Stimulated activated naive B cell treated with anti-CD40 and anti-IgM and Interleukin-4, amounts not matched to agents 10 μg/mL and 1 μg/mL and 100 μg/mL, for 72 hours (primary cell): Measurements from ENCODE around the gene KY.

Source experiments
- ATAC-seq, 2 donors: fragments of 150-1000 bp; cut with Tn5 transposase; replicated peaks; 2 replicates each; pipeline ENCODE4 v1.10.0; 2021; ENCODE audit warnings: moderate library complexity in 1 of 2
- DNase-seq: peaks from one replicate; pipeline ENCODE4 v3.0.0; 2021
- H3K27ac Mint-ChIP-seq: one replicate; pipeline ENCODE4 v1.8.0; 2022; ENCODE audit warnings: mild to moderate bottlenecking, mixed read lengths
- H3K27me3 Mint-ChIP-seq, 2 donors: one replicate each; pipeline ENCODE4 v1.8.0; 2022; ENCODE audit warnings: mixed read lengths in 2 of 2
- H3K36me3 Mint-ChIP-seq, 2 donors: one replicate each; pipeline ENCODE4 v1.8.0; 2022; ENCODE audit warnings: mixed read lengths in 2 of 2, mild to moderate bottlenecking in 1 of 2
- H3K4me1 Mint-ChIP-seq, 2 donors: one replicate each; pipeline ENCODE4 v1.8.0; 2022; ENCODE audit warnings: mixed read lengths in 2 of 2, mild to moderate bottlenecking in 1 of 2
- H3K4me3 Mint-ChIP-seq, 2 donors: one replicate each; pipeline ENCODE4 v1.8.0; 2022; ENCODE audit warnings: mild to moderate bottlenecking in 2 of 2, mixed read lengths in 2 of 2, moderate library complexity in 1 of 2
- H3K9me3 Mint-ChIP-seq, 2 donors: one replicate each; pipeline ENCODE4 v1.8.0; 2022; ENCODE audit warnings: mixed read lengths in 2 of 2, mild to moderate bottlenecking in 1 of 2

The KY gene

DNA sequence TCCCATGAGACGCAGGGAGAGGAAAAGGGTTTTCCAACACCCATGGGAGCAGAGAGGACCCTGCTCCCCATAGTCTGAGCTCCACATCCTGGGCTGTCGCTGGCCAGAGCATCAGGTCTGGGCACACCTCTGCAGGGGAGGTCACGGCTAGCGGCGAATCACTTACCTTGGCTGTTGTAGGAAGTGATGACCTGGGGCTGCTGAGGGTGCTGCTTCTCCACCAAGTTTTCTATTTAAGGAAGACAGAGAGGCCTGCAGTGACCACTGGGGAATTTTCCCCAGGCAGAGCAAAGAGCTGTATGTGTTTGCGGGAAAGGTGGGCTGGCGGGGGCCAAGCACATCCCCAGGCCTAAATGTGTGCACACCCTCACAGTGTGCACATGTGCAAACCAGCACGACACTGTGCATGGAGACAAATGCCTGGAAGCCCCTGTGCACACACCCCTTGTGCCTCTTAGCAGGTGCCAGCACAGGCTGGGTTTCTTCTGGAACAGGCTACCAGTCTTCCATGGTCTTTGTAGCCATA is 7.6 kb downstream of the KY start:
- no peaks in the 10 kb centered on the region for H3K9me3 Mint-ChIP-seq
- no peaks in the 10 kb centered on the region for H3K4me1 Mint-ChIP-seq
- no peaks in the 10 kb centered on the region for H3K36me3 Mint-ChIP-seq
- no peak for ATAC-seq
- no peak overlapping the region for H3K27ac Mint-ChIP-seq
- peaks cover 0 to under 1% of the 10 kb centered on the region in 2 donors for H3K27me3 Mint-ChIP-seq
- no peak overlapping the region for H3K4me3 Mint-ChIP-seq
- DNase-seq = no peak

DNA sequence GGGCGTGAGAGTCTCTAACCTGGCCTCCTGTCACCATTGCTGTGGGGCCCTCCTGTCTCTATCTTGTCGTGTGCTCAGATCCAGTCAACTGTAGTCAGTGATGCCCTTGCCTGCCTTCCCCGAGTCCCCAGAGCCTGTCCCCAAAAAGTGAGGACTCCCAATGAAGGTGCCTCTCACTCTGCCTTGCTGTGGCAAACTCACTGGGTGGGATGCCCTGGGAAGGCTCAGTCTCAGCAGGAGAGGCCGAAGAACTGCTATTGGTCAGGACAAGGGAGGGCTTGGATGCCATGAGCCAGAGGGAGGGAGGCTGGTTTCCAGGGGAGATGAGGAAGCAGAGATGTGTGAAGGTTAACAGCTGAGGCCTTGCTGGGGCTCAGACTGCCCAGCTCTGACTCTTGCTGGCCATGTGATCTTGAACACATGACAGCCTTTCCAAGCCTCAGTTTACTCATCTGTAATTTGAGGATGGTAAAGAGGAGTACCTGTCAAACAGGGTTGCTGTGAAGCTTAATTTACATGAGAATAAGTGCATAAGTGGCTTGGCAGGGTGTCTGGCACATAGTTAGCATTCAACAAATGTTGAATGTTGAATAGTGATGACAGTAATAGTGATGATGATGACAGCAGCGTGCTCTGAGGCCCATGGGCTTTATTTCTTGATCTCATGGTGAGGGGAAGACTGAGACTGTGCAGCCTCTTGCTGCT is 8.2 kb downstream of the KY start:
- Mint-ChIP-seq H3K4me1 (no peaks in the 10 kb centered on the region), H3K27ac (no peak overlapping the region), H3K27me3 (no peaks in the 10 kb centered on the region), H3K9me3 (no peaks in the 10 kb centered on the region), H3K36me3 (no peaks in the 10 kb centered on the region), H3K4me3 (no peak overlapping the region)
- DNase-seq (no peak), ATAC-seq (peak in 1 of 2 donors; percentile 20)

DNA sequence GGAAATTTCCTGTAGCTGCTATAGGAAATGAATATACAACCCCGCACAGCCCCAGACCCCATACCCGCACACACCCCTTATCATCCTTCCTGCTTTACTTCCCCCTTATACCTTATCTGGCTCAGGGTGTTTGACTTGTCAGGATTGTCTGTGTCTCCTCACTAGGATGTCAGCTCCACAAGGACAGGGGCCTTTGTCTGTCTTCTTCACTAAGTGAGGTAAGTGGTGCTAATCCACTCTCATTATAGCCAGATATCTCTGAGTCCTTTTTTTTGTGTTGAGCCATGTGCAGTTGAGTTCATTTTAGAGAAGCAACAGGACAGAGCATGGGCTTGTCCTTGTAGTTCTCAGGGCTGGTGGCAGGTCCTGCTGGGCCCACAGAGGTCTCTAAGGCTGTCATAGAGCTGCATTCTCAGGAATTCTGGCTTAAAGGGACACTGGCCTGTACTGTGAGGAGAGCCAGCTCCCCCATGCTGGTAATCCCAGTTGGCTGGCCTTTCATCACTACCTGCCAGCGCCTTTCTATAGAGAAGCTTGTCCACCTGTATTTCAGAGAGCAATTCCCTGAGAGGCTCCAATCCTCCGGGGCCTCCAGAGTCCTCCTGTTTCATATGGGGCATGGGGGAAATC is 9.0 kb downstream of the KY start:
- Mint-ChIP-seq H3K4me1 (no peaks in the 10 kb centered on the region), H3K27ac (no peak overlapping the region), H3K27me3 (no peaks in the 10 kb centered on the region), H3K4me3 (no peak overlapping the region), H3K36me3 (no peaks in the 10 kb centered on the region), H3K9me3 (no peaks in the 10 kb centered on the region)
- no peak for DNase-seq
- no peak for ATAC-seq

DNA sequence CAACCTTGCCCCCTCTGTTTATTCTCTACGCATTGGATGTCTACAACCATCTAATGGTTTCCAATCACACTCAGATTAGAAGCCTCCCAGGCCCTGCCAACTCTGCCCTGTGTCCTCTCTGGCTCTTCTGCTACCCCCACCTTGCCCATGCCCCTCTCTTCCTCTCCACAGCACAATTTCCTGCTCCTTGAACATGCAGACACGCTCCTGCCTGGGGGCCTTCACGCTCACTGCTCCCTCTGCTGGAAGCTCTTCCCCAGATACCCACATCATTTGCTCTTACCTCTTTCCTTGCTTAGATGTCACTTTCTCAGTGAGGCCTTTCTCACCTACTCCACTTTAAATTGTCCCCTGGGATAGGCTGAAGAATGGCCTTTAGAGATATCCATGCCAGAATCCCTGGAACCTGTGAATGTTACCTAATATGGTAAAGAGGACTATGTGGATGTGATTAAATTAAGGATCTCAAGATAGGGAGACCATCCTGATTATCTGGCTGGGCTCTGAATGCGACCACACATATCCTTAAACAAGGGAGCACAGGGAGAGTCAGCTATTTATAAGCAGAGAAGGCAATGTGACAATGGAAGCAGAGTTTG is 9.9 kb downstream of the KY start:
- ATAC-seq (no peak), DNase-seq (no peak)
- Mint-ChIP-seq H3K4me3 (no peak overlapping the region), H3K27me3 (no peaks in the 10 kb centered on the region), H3K4me1 (no peaks in the 10 kb centered on the region), H3K9me3 (no peaks in the 10 kb centered on the region), H3K27ac (no peak overlapping the region), H3K36me3 (no peaks in the 10 kb centered on the region)

DNA sequence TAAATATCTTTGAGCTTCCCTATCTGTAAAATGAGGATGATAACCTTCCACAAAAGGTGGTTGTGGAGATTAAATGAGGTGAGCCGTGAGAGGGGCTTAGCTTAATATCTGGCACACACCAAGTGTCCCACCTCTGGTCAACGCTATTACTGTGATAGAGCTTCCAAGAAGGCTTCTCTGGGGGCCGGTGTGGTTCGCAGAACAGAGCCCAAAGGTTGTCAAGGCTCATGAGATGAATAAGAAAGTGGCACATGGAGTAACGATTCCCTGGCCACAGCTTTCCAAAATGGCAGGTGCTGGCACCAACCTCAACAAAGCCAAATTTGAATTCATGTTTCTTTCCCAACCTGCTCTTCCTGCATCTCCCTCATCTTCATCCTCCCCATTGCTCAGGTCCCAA is 10.4 kb downstream of the KY start:
- no peak overlapping the region for H3K27ac Mint-ChIP-seq
- DNase-seq = no peak
- H3K9me3 Mint-ChIP-seq = no peaks in the 10 kb centered on the region
- H3K4me1 Mint-ChIP-seq = no peaks in the 10 kb centered on the region
- no peaks in the 10 kb centered on the region for H3K27me3 Mint-ChIP-seq
- H3K4me3 Mint-ChIP-seq = no peak overlapping the region
- no peaks in the 10 kb centered on the region for H3K36me3 Mint-ChIP-seq
- ATAC-seq = no peak

DNA sequence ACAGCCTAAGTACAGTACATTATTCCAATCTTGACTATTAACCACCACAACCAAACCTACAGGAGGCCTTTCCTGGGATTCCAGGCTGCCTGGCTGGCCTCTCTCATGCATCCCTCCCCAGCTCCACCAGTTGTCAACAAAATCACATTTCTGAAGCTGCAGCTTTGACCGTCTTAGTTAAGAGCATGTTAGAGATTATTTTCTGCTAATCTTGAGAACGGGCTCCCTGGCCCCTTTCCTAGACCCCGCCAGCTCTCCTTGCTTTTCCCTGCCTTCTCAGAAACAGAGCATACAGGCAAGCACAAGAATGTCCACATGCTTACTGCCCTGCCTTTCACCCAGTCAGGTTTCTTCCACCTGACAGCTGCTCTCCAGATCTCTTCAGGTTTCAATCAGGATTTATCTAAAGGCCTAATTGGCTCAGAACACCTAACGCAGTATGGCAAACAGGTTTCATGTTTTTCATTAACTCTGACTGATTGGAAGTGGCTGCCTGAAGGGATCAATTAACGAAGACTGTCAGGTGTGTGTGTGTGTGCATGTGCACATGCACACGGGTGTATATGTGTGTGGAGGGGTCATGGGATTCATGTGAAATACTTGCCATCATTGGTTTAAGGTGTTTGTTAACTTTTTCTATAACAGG is 12.3 kb downstream of the KY start:
- DNase-seq = no peak
- H3K9me3 Mint-ChIP-seq = no peaks in the 10 kb centered on the region
- no peak overlapping the region for H3K4me3 Mint-ChIP-seq
- H3K27ac Mint-ChIP-seq = no peak overlapping the region
- no peak for ATAC-seq
- H3K27me3 Mint-ChIP-seq = no peaks in the 10 kb centered on the region
- H3K36me3 Mint-ChIP-seq = peaks cover 0 to 1% of the 10 kb centered on the region in 2 donors
- H3K4me1 Mint-ChIP-seq = no peaks in the 10 kb centered on the region

DNA sequence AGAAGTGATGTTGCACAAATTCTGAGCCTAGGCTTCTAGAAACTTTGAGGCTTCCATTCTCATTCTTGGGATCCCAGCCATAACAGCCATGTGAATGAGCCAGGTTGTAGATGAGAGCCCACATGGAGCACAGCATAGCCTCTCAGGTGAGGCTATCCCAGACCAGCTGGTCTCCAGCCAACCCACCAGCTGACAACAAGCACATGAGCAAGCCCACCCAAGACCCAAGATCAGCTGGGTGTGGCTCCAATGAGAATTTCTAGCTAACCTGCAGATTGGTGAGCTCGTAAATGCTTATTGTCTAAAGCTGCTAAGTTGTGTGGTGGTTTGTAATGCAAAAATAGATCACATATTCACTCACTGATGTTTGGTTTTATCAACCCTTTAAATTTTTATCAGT is 14.4 kb downstream of the KY start:
- Mint-ChIP-seq H3K27me3 (peaks cover 0 to 12% of the 10 kb centered on the region in 2 donors), H3K4me3 (no peak overlapping the region), H3K4me1 (no peaks in the 10 kb centered on the region), H3K27ac (no peak overlapping the region), H3K36me3 (peaks cover 1 to 7% of the 10 kb centered on the region in 2 donors), H3K9me3 (peaks cover 11 to 12% of the 10 kb centered on the region in 2 donors)
- ATAC-seq (no peak), DNase-seq (no peak)

DNA sequence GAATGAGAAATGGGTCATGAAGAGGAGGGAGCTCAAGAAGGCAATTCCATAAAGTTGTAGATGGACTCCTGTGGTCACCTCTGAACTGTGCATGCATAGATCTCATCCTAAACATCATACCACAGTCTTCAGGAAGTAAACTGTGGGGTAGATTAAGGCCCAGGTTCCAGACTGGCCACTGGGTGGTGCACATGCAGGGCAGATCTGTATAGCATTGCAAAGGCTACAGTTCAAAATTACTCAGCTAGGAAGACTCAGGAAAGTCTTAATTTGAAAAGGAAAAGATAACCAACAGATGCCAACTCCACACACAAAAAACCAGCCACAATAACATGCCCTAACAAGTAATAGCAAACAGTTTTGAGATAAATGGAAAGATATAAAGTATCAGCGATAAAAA is 20.3 kb downstream of the KY start:
- H3K27ac Mint-ChIP-seq = no peak overlapping the region
- no peak overlapping the region for H3K4me3 Mint-ChIP-seq
- DNase-seq = no peak
- no peak for ATAC-seq
- peaks cover 4 to 18% of the 10 kb centered on the region in 2 donors for H3K27me3 Mint-ChIP-seq
- H3K36me3 Mint-ChIP-seq = peaks cover 5 to 11% of the 10 kb centered on the region in 2 donors
- no peaks in the 10 kb centered on the region for H3K4me1 Mint-ChIP-seq
- H3K9me3 Mint-ChIP-seq = peaks cover 21 to 27% of the 10 kb centered on the region in 2 donors

DNA sequence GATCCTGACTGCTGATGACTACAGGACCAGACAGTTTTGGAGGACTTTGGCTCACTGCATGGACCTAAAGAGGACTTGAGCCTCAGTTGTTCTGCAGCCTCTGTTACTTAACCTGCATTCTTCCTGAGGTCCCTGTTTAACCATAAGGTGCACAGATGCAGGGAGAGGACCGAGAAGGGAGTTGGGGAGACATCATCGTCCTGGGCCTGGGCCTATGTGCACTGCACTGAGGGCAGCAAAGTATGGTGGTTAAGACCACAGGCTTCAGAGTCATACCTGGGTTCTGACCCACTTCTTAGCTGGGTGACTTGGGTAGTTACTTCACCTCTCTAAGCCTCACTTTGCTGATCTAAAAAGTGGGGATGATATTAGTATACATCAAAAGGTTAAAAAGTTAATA is 21.9 kb downstream of the KY start:
- ATAC-seq (no peak), DNase-seq (no peak)
- H3K36me3 Mint-ChIP-seq = peaks cover 4 to 11% of the 10 kb centered on the region in 2 donors
- no peak overlapping the region for H3K27ac Mint-ChIP-seq
- H3K4me3 Mint-ChIP-seq = no peak overlapping the region
- H3K4me1 Mint-ChIP-seq = no peaks in the 10 kb centered on the region
- H3K9me3 Mint-ChIP-seq = peaks cover 21 to 27% of the 10 kb centered on the region in 2 donors
- H3K27me3 Mint-ChIP-seq = peaks cover 4 to 18% of the 10 kb centered on the region in 2 donors

DNA sequence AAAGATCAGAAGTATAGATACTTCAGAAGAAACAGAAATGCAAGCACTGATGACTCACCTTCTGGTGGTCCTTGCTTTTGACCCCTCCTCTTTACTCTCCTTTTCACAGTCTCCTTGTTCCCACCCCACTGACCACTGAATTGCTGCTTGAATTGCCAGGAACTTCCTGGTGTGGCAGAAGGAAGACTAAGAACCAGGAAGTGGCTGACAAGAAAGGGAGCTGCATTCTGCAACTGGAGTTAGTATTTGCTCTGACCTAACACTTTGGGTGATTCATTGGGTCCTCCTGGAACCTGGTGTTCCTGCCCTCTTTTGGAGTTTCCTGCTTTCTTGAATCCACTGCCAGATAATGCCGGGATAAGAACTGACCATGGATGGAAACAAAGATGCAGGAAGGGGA is 23.0 kb downstream of the KY start:
- DNase-seq = no peak
- peaks cover 4 to 18% of the 10 kb centered on the region in 2 donors for H3K27me3 Mint-ChIP-seq
- ATAC-seq = no peak
- peaks cover 21 to 25% of the 10 kb centered on the region in 2 donors for H3K9me3 Mint-ChIP-seq
- no peak overlapping the region for H3K4me3 Mint-ChIP-seq
- H3K4me1 Mint-ChIP-seq = no peaks in the 10 kb centered on the region
- peaks cover 4 to 11% of the 10 kb centered on the region in 2 donors for H3K36me3 Mint-ChIP-seq
- H3K27ac Mint-ChIP-seq = no peak overlapping the region

DNA sequence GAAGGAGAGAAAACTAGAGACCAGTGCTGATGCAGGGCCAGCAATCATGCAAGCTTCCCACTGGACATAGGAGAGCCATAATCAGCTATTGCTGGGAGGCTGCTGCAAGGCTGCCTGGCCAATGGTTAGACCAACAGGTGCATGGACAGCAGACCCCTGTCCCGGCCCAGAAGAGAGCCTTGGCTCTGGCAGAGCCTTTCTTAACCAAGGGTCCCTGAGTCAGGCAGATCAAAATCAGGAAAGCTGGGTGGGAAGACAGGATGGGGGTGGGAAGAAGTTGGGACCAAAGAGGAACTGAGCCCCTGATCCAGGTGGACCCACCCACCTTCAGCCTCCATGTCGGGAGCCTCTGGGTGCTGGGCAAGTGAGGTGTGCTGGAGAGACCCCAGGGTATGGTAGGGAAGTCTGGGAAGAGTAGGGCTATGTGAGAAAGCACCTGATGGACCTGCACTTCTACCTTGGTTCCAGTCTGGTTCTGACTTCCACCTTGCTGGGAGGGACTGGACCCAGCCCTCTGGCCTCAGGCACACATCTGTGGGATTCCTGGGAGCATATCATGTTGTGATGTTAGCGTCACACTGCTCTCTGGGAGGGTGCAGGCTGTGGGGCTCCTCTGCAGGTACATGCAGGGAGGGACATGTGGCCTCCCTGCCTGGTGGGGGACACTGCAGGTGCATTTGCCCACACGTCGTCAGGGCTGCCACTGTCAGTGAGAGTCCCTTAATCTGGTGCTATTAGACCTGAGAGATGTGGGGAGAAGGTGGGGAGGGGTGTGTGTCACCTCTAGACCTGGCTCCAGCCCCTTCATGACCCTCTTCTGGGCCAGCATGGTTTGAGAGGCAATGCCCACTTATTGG is 24.7 kb downstream of the KY start:
- ATAC-seq (no peak), DNase-seq (no peak)
- Mint-ChIP-seq H3K4me1 (no peaks in the 10 kb centered on the region), H3K36me3 (peaks cover 4% of the 10 kb centered on the region in 2 donors), H3K4me3 (no peak overlapping the region), H3K27me3 (peaks cover 3 to 4% of the 10 kb centered on the region in 2 donors), H3K27ac (no peak overlapping the region), H3K9me3 (peaks cover 8 to 15% of the 10 kb centered on the region in 2 donors)

DNA sequence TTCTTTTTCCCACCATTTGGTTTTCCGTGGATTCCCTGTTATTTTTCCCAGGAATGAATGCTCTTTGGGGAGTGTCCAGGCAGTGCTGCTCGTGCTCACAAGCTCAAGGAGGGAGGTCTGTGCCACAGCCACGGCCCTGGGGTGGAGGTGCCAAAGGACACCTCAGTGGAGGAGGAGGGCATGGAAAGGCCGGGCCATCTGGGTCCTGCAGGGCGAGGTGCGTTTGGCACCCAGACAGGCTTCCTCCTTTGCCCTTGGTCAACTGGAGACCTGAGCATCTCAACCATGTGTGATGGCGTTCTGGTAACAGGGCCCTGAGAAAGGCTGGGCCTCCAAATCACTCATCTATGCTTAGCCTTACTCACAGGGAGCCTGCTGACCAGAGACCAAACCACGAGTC is 25.4 kb downstream of the KY start:
- no peaks in the 10 kb centered on the region for H3K4me1 Mint-ChIP-seq
- peaks cover under 1 to 2% of the 10 kb centered on the region in 2 donors for H3K36me3 Mint-ChIP-seq
- peaks cover 0 to 4% of the 10 kb centered on the region in 2 donors for H3K27me3 Mint-ChIP-seq
- peaks cover 2 to 9% of the 10 kb centered on the region in 2 donors for H3K9me3 Mint-ChIP-seq
- DNase-seq = no peak
- H3K4me3 Mint-ChIP-seq = no peak overlapping the region
- H3K27ac Mint-ChIP-seq = no peak overlapping the region
- no peak for ATAC-seq

DNA sequence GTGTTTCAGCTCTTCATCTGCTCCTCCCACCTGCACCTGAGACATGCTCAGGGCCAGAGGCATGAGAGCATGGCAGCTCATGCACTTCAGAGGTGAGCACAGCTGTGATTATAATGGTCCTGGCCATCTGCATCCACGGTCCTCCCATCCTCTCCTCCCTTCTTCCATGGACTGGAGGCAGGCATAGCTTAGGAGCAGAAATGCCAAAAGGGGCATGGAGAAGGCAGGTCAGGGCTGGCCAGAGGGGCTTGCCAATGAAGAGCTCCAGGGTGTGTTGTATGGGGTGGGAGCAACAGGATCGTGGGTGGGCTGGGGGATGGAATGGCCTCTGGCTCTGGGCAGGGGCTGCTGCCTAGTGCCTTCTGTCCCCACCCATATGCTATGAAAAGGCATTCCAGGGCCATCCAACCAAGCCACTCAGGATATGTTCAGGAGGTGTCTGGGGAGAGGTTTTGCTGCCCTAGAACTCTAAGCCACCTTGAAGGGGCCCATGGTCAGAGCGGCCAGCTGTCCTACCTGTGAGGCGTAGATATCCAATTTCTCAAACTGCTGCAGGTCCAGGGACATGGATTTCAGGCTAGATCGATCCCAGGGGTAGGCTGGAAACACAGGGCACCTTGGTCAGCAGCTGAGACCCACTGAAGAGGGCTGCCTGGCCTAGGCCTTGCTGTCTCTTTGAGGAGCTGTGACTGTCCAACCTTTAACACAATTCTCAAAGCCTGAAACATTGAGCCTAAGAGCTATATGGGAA is 26.1 kb downstream of the KY start:
- Mint-ChIP-seq H3K27ac (no peak overlapping the region), H3K9me3 (peaks cover 0 to 5% of the 10 kb centered on the region in 2 donors), H3K4me3 (no peak overlapping the region), H3K27me3 (peaks cover 0 to 4% of the 10 kb centered on the region in 2 donors), H3K36me3 (no peaks in the 10 kb centered on the region), H3K4me1 (no peaks in the 10 kb centered on the region)
- DNase-seq (no peak), ATAC-seq (no peak)
